GM12801 (cell line): ENCODE data around the gene MBTD1.

Experiments
- TF ChIP-seq, protein P1 (sequence below): IDR thresholded peaks from one replicate; pipeline ENCODE4 v1.5.1; 2011; ENCODE audit warnings: control low read depth; ENCODE audit not compliant: insufficient read length; ENCODE audit errors: extremely low read depth

The MBTD1 gene

DNA sequence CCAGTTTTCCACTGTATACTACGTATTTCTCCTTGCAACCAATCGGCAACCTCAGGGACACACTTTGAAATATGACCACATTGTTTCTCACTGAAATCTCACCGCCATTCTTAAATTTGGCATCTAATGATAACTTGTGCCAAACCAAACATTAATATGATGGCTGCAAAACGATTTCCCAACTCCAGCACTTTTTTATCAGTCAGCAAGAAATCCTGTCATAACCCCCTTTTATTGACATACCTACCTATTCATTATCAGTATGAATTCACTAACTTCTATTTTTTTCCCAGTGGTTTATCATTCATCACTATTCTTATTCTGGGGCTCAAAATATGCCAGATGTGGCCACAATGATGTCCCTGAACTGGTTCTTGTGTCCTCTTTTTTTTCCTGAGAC, 15.8 kb downstream of the MBTD1 start:
- TF ChIP-seq, protein P1, sequence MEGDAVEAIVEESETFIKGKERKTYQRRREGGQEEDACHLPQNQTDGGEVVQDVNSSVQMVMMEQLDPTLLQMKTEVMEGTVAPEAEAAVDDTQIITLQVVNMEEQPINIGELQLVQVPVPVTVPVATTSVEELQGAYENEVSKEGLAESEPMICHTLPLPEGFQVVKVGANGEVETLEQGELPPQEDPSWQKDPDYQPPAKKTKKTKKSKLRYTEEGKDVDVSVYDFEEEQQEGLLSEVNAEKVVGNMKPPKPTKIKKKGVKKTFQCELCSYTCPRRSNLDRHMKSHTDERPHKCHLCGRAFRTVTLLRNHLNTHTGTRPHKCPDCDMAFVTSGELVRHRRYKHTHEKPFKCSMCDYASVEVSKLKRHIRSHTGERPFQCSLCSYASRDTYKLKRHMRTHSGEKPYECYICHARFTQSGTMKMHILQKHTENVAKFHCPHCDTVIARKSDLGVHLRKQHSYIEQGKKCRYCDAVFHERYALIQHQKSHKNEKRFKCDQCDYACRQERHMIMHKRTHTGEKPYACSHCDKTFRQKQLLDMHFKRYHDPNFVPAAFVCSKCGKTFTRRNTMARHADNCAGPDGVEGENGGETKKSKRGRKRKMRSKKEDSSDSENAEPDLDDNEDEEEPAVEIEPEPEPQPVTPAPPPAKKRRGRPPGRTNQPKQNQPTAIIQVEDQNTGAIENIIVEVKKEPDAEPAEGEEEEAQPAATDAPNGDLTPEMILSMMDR = no peak

- TF ChIP-seq, protein P1 = no peak
These were observed 19.6 kb downstream of the MBTD1 start for GRCh38 chr17:51240275-51240674.

GRCh38 chr17:51238255-51238887, 21.5 kb downstream of the MBTD1 start:
- TF ChIP-seq, protein P1 = no peak

DNA sequence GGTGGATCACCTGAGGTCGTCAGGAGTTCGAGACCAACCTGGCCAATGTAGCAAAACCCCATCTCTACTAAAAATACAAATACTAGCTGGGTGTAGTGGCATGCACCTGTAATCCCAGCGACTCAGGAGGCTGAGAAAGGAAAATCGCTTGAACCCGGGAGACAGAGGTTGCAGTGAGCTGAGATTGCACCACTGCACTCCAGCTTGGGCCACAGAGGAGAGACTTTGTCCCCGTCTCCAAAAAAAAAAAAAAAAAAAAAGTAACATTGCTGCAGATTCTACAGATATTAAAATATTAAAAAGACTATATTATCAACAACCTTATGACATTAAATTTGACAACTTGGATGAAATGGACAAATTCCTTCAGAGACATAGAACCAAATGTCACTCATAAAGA, 25.7 kb downstream of the MBTD1 start:
- TF ChIP-seq, protein P1 = no peak

- TF ChIP-seq, protein P1 = no peak
These were observed 27.9 kb downstream of the MBTD1 start for GRCh38 chr17:51231999-51232398.

- TF ChIP-seq, protein P1 = no peak
These were observed 29.5 kb downstream of the MBTD1 start for GRCh38 chr17:51230306-51230705.

- TF ChIP-seq, protein P1 = no peak
These were observed 30.0 kb downstream of the MBTD1 start for GRCh38 chr17:51229889-51230288.
